Loucy (cell line): ENCODE data around the gene FAM9C.
"Not testable (repeated sequence)": the region's sequence is repeated elsewhere in the genome, so short reads cannot be mapped to it uniquely, and the experiment has no call there.

Source experiments
- EZH2phosphoT487 ChIP-seq: fragments of 200-600 bp; IDR thresholded peaks from 2 replicates; pipeline ENCODE4 v1.6.1; 2018; ENCODE audit warnings: antibody characterized with exemption, mild to moderate bottlenecking, moderate library complexity, borderline replicate concordance
- TF ChIP-seq, protein P1 (sequence below): fragments of 200-600 bp; sonication (generic); conservative IDR thresholded peaks from 2 replicates; pipeline ENCODE4 v1.5.1; 2014; ENCODE audit warnings: mild to moderate bottlenecking, antibody characterized with exemption, low read length

DNA sequence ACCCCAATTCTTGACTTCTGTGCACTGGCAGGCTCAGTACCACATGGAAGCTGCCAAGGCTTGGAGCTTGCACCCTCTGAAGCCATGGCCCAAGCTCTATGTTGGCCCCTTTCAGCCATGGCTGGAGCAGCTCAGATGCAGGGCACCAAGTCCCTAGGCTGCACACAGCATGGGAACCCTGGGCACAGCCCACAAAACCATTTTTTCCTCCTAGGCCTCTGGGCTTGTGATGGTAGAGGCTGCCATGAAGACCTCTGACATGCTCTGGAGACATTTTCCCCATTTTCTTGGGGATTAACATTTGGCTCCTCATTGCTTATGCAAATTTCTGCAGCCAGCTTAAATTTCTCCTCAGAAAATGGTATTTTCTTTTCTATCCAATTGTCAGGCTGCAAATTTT lies 17.9 kb upstream of the FAM9C start:
- TF ChIP-seq, protein P1, sequence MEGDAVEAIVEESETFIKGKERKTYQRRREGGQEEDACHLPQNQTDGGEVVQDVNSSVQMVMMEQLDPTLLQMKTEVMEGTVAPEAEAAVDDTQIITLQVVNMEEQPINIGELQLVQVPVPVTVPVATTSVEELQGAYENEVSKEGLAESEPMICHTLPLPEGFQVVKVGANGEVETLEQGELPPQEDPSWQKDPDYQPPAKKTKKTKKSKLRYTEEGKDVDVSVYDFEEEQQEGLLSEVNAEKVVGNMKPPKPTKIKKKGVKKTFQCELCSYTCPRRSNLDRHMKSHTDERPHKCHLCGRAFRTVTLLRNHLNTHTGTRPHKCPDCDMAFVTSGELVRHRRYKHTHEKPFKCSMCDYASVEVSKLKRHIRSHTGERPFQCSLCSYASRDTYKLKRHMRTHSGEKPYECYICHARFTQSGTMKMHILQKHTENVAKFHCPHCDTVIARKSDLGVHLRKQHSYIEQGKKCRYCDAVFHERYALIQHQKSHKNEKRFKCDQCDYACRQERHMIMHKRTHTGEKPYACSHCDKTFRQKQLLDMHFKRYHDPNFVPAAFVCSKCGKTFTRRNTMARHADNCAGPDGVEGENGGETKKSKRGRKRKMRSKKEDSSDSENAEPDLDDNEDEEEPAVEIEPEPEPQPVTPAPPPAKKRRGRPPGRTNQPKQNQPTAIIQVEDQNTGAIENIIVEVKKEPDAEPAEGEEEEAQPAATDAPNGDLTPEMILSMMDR, result not testable (repeated sequence)
- TF ChIP-seq EZH2phosphoT487, result not testable (repeated sequence)
